Duodenal mucosa (tissue), 2 donors: ENCODE measurements around the gene KRTAP1-5.

ENCODE experiments used
- H3K27ac ChIP-seq: one replicate; pipeline ENCODE4 v1.7.0; 2013; ENCODE audit warnings: low read depth, low read length
- H3K27me3 ChIP-seq, 2 donors: one replicate each; pipeline ENCODE4 v1.7.0; 2013; ENCODE audit warnings: low read length in 2 of 2, control low read depth in 1 of 2; ENCODE audit not compliant: insufficient read depth in 2 of 2, control insufficient read depth in 1 of 2
- H3K36me3 ChIP-seq, 2 donors: one replicate each; pipeline ENCODE4 v1.7.0; 2013; ENCODE audit warnings: low read length in 2 of 2, control low read depth in 1 of 2; ENCODE audit not compliant: insufficient read depth in 2 of 2, control insufficient read depth in 1 of 2
- H3K4me1 ChIP-seq, 2 donors: one replicate each; pipeline ENCODE4 v1.7.0; 2013; ENCODE audit warnings: low read length in 2 of 2, control low read depth in 1 of 2; ENCODE audit not compliant: insufficient read depth in 2 of 2, control insufficient read depth in 1 of 2
- H3K4me3 ChIP-seq, 2 donors: one replicate each; pipeline ENCODE4 v1.7.0; 2013; ENCODE audit warnings: low read length in 2 of 2, low read depth in 1 of 2
- H3K9ac ChIP-seq, 2 donors: one replicate each; pipeline ENCODE4 v1.7.0; 2013; ENCODE audit warnings: low read length in 2 of 2, low read depth in 1 of 2
- H3K9me3 ChIP-seq, 2 donors: one replicate each; pipeline ENCODE4 v1.7.0; 2013; ENCODE audit warnings: low read length in 2 of 2, control low read depth in 1 of 2; ENCODE audit not compliant: control insufficient read depth in 1 of 2

Gene KRTAP1-5

GRCh38 chr17:41020336-41020735 lies 6.7 kb downstream of the KRTAP1-5 start:
- no peaks in the 10 kb centered on the region for H3K4me1 ChIP-seq
- no peaks in the 10 kb centered on the region for H3K9me3 ChIP-seq

GRCh38 chr17:41019415-41019814 lies 7.6 kb downstream of the KRTAP1-5 start:
- H3K27ac ChIP-seq, result no peak overlapping the region
- H3K27me3 ChIP-seq, result no peaks in the 10 kb centered on the region
- H3K4me1 ChIP-seq, result no peaks in the 10 kb centered on the region
- no peaks in the 10 kb centered on the region for H3K9me3 ChIP-seq
- no peaks in the 10 kb centered on the region for H3K36me3 ChIP-seq
- no peak overlapping the region for H3K9ac ChIP-seq
- no peak overlapping the region for H3K4me3 ChIP-seq

More at GRCh38 chr17:41020336-41020735, 6.7 kb downstream of the KRTAP1-5 start:
- Histone ChIP-seq H3K27me3 (no peaks in the 10 kb centered on the region), H3K9ac (no peak overlapping the region), H3K27ac (no peak overlapping the region), H3K36me3 (no peaks in the 10 kb centered on the region), H3K4me3 (no peak overlapping the region)

- Histone ChIP-seq H3K4me1 (no peaks in the 10 kb centered on the region), H3K4me3 (no peak overlapping the region), H3K36me3 (no peaks in the 10 kb centered on the region), H3K9ac (no peak overlapping the region), H3K27me3 (no peaks in the 10 kb centered on the region), H3K27ac (no peak overlapping the region), H3K9me3 (no peaks in the 10 kb centered on the region)
Measured at GRCh38 chr17:41018541-41018940, 8.5 kb downstream of the KRTAP1-5 start.

GRCh38 chr17:41016578-41017215 lies 10.3 kb downstream of the KRTAP1-5 start:
- no peaks in the 10 kb centered on the region for H3K27me3 ChIP-seq
- no peak overlapping the region for H3K27ac ChIP-seq
- H3K9me3 ChIP-seq, result no peaks in the 10 kb centered on the region
- no peak overlapping the region for H3K9ac ChIP-seq
- no peaks in the 10 kb centered on the region for H3K4me1 ChIP-seq
- H3K36me3 ChIP-seq, result no peaks in the 10 kb centered on the region
- H3K4me3 ChIP-seq, result no peak overlapping the region

GRCh38 chr17:41015454-41015853 lies 11.6 kb downstream of the KRTAP1-5 start:
- no peak overlapping the region for H3K9ac ChIP-seq
- no peak overlapping the region for H3K4me3 ChIP-seq
- no peak overlapping the region for H3K27ac ChIP-seq
- H3K36me3 ChIP-seq, result no peaks in the 10 kb centered on the region
- no peaks in the 10 kb centered on the region for H3K9me3 ChIP-seq
- no peaks in the 10 kb centered on the region for H3K4me1 ChIP-seq
- H3K27me3 ChIP-seq, result no peaks in the 10 kb centered on the region

- H3K27ac ChIP-seq, result no peak overlapping the region
- no peak overlapping the region for H3K4me3 ChIP-seq
- H3K4me1 ChIP-seq, result no peaks in the 10 kb centered on the region
- no peaks in the 10 kb centered on the region for H3K27me3 ChIP-seq
- H3K9ac ChIP-seq, result no peak overlapping the region
- H3K36me3 ChIP-seq, result no peaks in the 10 kb centered on the region
- H3K9me3 ChIP-seq, result no peaks in the 10 kb centered on the region
Measured at GRCh38 chr17:41013606-41014005, 13.4 kb downstream of the KRTAP1-5 start.

DNA sequence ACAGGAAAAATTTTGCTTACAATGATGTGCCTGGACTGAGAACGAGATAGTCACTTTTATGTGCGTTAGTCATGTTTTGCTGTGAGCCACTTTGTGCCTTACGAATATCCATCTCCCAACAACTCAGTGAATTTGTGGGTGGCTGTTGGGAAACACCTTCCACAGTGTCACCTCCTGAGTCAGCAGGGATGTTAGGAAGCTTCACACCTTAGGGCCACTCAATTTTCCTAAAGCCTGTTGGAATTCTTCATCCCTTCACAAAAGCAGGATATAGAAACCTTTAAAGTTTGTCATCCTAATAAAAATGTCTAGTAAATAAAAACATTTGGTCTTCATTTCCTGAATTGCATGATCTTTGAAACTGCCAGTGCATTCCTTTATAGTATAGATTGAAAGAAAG lies 13.8 kb downstream of the KRTAP1-5 start:
- Histone ChIP-seq H3K9me3 (no peaks in the 10 kb centered on the region), H3K27me3 (no peaks in the 10 kb centered on the region), H3K9ac (no peak overlapping the region), H3K36me3 (no peaks in the 10 kb centered on the region), H3K4me3 (no peak overlapping the region), H3K4me1 (no peaks in the 10 kb centered on the region), H3K27ac (no peak overlapping the region)

DNA sequence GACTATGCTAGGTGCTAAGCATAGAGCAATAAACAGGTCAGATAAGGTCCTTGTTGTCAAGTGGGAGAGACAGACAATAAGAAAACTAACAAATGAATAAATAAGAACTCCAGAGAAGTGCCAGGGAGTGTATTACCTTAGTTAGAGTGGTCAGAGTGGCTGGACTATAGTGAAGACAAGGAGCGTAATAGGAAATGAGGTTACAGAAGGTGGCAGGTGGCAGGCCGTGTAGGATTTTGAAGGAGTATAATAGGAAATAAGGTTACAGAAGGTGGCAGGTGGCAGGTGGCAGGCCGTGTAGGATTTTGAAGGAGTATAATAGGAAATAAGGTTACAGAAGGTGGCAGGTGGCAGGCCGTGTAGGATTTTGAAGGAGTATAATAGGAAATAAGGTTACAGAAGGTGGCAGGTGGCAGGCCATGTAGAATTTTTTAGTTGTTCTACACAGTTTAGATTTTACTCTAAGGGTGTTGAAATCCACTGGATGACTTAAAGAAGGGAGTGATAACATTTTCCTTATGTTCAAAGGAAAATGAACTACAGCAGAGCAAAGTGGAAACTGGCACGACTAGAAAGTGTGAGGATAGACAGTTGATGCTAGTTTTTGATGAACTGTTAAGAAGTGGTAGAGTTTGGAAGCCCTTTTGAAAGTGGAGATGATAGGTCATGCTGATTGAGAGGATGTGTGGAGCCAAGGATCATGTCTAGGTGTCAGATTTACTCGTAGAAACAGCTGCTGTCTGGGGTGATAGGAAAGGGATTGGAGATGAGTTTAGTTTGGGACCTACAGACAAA lies 14.5 kb downstream of the KRTAP1-5 start:
- no peaks in the 10 kb centered on the region for H3K36me3 ChIP-seq
- no peaks in the 10 kb centered on the region for H3K4me1 ChIP-seq
- H3K9ac ChIP-seq, result no peak overlapping the region
- no peak overlapping the region for H3K4me3 ChIP-seq
- no peaks in the 10 kb centered on the region for H3K27me3 ChIP-seq
- no peak overlapping the region for H3K27ac ChIP-seq
- H3K9me3 ChIP-seq, result no peaks in the 10 kb centered on the region

- Histone ChIP-seq H3K27ac (no peak overlapping the region), H3K9ac (no peak overlapping the region), H3K9me3 (no peaks in the 10 kb centered on the region), H3K4me3 (no peak overlapping the region), H3K4me1 (no peaks in the 10 kb centered on the region), H3K27me3 (no peaks in the 10 kb centered on the region), H3K36me3 (no peaks in the 10 kb centered on the region)
Measured at GRCh38 chr17:41010441-41010840, 16.6 kb downstream of the KRTAP1-5 start.

GRCh38 chr17:41009936-41010335 lies 17.1 kb downstream of the KRTAP1-5 start:
- no peak overlapping the region for H3K9ac ChIP-seq
- no peaks in the 10 kb centered on the region for H3K9me3 ChIP-seq
- H3K4me3 ChIP-seq, result no peak overlapping the region
- H3K27ac ChIP-seq, result no peak overlapping the region
- H3K4me1 ChIP-seq, result no peaks in the 10 kb centered on the region
- no peaks in the 10 kb centered on the region for H3K27me3 ChIP-seq
- no peaks in the 10 kb centered on the region for H3K36me3 ChIP-seq
